Measurements from ENCODE around the gene ZNF410. TPM values are rescaled to one million over a fixed set of nuclear protein-coding genes. Genes with fewer than 3 reads are reported as not detected.

The ZNF410 gene
- polyA plus RNA-seq, 1 donor (not counting 4 experiments of a cell fraction or from before 2014, with no cell fraction given): 57.9 TPM

- TF ChIP-seq EZH2 (IDR thresholded peaks at IDR 0.05; ENCODE audit: low read length): no peak
- TF ChIP-seq CTCF (optimal IDR thresholded peaks at IDR 0.05 in 1 of 3, IDR thresholded peaks at IDR 0.05 in 1 of 3, conservative IDR thresholded peaks at IDR 0.05 in 1 of 3; ENCODE audit: extremely low read depth in 1 of 3, insufficient read depth in 2 of 3, low read length in 3 of 3): no peak
- Histone ChIP-seq H3K4me1 (ENCODE audit: control insufficient read depth, extremely low read depth, insufficient read depth, low read length) (no peaks in the 10 kb centered on the region), H3K27me3 (ENCODE audit: control insufficient read depth, extremely low read depth, insufficient read depth, low read length) (no peaks in the 10 kb centered on the region), H3K4me3 (ENCODE audit: control insufficient read depth in 2 of 3, extremely low read depth in 1 of 3, insufficient read depth in 2 of 3, low read depth in 1 of 3, low read length in 3 of 3) (no peak overlapping the region), H3K27ac (ENCODE audit: control insufficient read depth, insufficient read depth, low read length) (no peak overlapping the region), H2AFZ (ENCODE audit: control insufficient read depth, low read length) (no peak overlapping the region), H3K9ac (ENCODE audit: control insufficient read depth, extremely low read depth, insufficient read depth, low read length) (no peak overlapping the region), H3K79me2 (ENCODE audit: control insufficient read depth, insufficient read depth, low read length) (no peaks in the 10 kb centered on the region), H3K9me1 (ENCODE audit: control insufficient read depth, extremely low read depth, insufficient read depth, low read length) (no peaks in the 10 kb centered on the region), H4K20me1 (ENCODE audit: control insufficient read depth, extremely low read depth, insufficient read depth, low read length) (no peaks in the 10 kb centered on the region), H3K9me3 (ENCODE audit: control insufficient read depth, low read depth, low read length) (no peaks in the 10 kb centered on the region), H3K4me2 (ENCODE audit: control insufficient read depth, extremely low read depth, insufficient read depth, low read depth, low read length) (no peak overlapping the region), H3K36me3 (ENCODE audit: control insufficient read depth in 2 of 2, extremely low read depth in 1 of 2, insufficient read depth in 2 of 2, low read length in 2 of 2) (no peaks in the 10 kb centered on the region)
- FAIRE-seq: no peak
- no peak for DNase-seq (ENCODE audit: low read depth, low spot score)
- dilution Hi-C loops (cut with MboI; ENCODE audit: extremely low pct_ligation_motif_present, low sequenced_read_pairs): no loop called here
These were observed 43.4 kb upstream of the ZNF410 start for GRCh38 chr14:73843296-73843695.

- Histone ChIP-seq H3K79me2 (ENCODE audit: control insufficient read depth, insufficient read depth, low read length) (no peaks in the 10 kb centered on the region), H4K20me1 (ENCODE audit: control insufficient read depth, extremely low read depth, insufficient read depth, low read length) (no peaks in the 10 kb centered on the region), H3K36me3 (ENCODE audit: control insufficient read depth in 2 of 2, extremely low read depth in 1 of 2, insufficient read depth in 2 of 2, low read length in 2 of 2) (no peaks in the 10 kb centered on the region), H3K27me3 (ENCODE audit: control insufficient read depth, extremely low read depth, insufficient read depth, low read length) (no peaks in the 10 kb centered on the region), H3K4me3 (ENCODE audit: control insufficient read depth in 2 of 3, extremely low read depth in 1 of 3, insufficient read depth in 2 of 3, low read depth in 1 of 3, low read length in 3 of 3) (no peak overlapping the region), H3K9me3 (ENCODE audit: control insufficient read depth, low read depth, low read length) (no peaks in the 10 kb centered on the region), H3K9me1 (ENCODE audit: control insufficient read depth, extremely low read depth, insufficient read depth, low read length) (no peaks in the 10 kb centered on the region), H2AFZ (ENCODE audit: control insufficient read depth, low read length) (no peak overlapping the region), H3K9ac (ENCODE audit: control insufficient read depth, extremely low read depth, insufficient read depth, low read length) (no peak overlapping the region), H3K4me2 (ENCODE audit: control insufficient read depth, extremely low read depth, insufficient read depth, low read depth, low read length) (no peak overlapping the region), H3K27ac (ENCODE audit: control insufficient read depth, insufficient read depth, low read length) (no peak overlapping the region), H3K4me1 (ENCODE audit: control insufficient read depth, extremely low read depth, insufficient read depth, low read length) (peaks cover 12% of the 10 kb centered on the region)
- dilution Hi-C loops (cut with MboI; ENCODE audit: extremely low pct_ligation_motif_present, low sequenced_read_pairs): no loop called here
- no peak for TF ChIP-seq EZH2 (IDR thresholded peaks at IDR 0.05; ENCODE audit: low read length)
- no peak for TF ChIP-seq CTCF (optimal IDR thresholded peaks at IDR 0.05 in 1 of 3, IDR thresholded peaks at IDR 0.05 in 1 of 3, conservative IDR thresholded peaks at IDR 0.05 in 1 of 3; ENCODE audit: extremely low read depth in 1 of 3, insufficient read depth in 2 of 3, low read length in 3 of 3)
- FAIRE-seq (no peak), DNase-seq (ENCODE audit: low read depth, low spot score) (no peak)
These were observed 39.7 kb upstream of the ZNF410 start for GRCh38 chr14:73846947-73847346.

Measured in keratinocyte (primary cell).